Thyroid gland (tissue), 4 donors: ENCODE data around the gene LRP3.

ENCODE experiments used
- POLR2A ChIP-seq, 2 donors: fragments of 450-650 bp; IDR thresholded peaks; one replicate each; pipeline ENCODE4 v1.6.1; 2017; ENCODE audit warnings: antibody characterized with exemption in 2 of 2, mild to moderate bottlenecking in 2 of 2, moderate library complexity in 1 of 2
- TF ChIP-seq, protein P1 (sequence below), 6 experiments: fragments of 200-600 bp in 3 of 6; fragments of 450-650 bp in 3 of 6; sonication (generic) in 3 of 6; IDR thresholded peaks; one replicate each; pipeline ENCODE4 v1.5.1; 2016 to 2019; ENCODE audit warnings: antibody characterized with exemption in 6 of 6, mild to moderate bottlenecking in 2 of 6, inconsistent platforms in 1 of 6, moderate library complexity in 1 of 6

DNA sequence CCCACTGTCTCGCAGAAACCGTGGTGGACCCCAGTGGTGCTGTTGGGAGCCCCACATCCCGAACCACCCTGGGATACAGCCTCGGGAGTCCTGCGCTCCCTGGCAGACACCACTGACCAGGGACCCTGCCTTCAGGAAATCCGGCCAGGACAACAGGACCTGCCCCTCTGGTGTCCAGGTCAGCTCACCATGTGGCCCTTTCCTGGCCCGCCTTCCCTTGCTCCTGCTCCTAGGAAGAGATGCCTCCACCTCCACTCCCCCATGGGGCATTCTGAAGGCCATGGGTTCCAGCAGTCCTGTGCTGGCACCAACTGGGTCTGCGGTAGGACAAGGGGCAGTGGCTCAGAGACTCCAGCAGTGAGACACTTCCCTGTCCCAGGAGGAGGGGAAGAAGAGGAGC lies 54.0 kb downstream of the LRP3 start:
- TF ChIP-seq, protein P1, sequence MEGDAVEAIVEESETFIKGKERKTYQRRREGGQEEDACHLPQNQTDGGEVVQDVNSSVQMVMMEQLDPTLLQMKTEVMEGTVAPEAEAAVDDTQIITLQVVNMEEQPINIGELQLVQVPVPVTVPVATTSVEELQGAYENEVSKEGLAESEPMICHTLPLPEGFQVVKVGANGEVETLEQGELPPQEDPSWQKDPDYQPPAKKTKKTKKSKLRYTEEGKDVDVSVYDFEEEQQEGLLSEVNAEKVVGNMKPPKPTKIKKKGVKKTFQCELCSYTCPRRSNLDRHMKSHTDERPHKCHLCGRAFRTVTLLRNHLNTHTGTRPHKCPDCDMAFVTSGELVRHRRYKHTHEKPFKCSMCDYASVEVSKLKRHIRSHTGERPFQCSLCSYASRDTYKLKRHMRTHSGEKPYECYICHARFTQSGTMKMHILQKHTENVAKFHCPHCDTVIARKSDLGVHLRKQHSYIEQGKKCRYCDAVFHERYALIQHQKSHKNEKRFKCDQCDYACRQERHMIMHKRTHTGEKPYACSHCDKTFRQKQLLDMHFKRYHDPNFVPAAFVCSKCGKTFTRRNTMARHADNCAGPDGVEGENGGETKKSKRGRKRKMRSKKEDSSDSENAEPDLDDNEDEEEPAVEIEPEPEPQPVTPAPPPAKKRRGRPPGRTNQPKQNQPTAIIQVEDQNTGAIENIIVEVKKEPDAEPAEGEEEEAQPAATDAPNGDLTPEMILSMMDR (IDR thresholded peaks at IDR 0.05), result no peak
- no peak for TF ChIP-seq POLR2A (IDR thresholded peaks at IDR 0.05)
